K562 (cell line): ENCODE data around the gene ARHGEF6. TPM values are rescaled to one million over a fixed set of nuclear protein-coding genes. Genes with fewer than 3 reads are reported as not detected.

ENCODE experiments used
- ATAC-seq: fragments of 200-7000 bp; cut with Tn5 transposase; 3 replicates; pipeline ENCODE4 v1.9.1; 2020; ENCODE audit warnings: moderate library complexity
- BruUV-seq: library from RNA; stranded (reverse); fragments of 400-500 nt; replicated peaks from 2 replicates; lab custom pipeline; 2021; lab: Mats Ljungman, UMichigan
- CTCF ChIA-PET: fragments of 300-600 bp; formaldehyde crosslinking; extraction: SDS; loops from one replicate; lab custom pipeline; 2021; ENCODE audit warnings: low intra/inter-chr PET ratio; lab: Yijun Ruan, JAX
- POLR2A ChIA-PET: fragments of 300-600, 350-650 bp; sonication (Branson Sonifier 250); formaldehyde crosslinking; extraction: SDS; loops from one replicate; lab custom pipeline; 2021; ENCODE audit warnings: antibody characterized with exemption, inconsistent platforms; lab: Yijun Ruan, JAX
- DNase-seq, 4 experiments: peaks; one replicate each; pipeline versions ENCODE4 v3.0.0 to v3.0.0-alpha.2; 2011 to 2018; ENCODE audit warnings: low spot score in 3 of 4, mixed read lengths in 3 of 4; ENCODE audit errors: extremely low read depth in 1 of 4
- FAIRE-seq: peaks from 2 replicates; lab custom pipeline; 2011; peaks lifted over from hg19 to GRCh38; lab: Jason Lieb, UNC
- H2AFZ ChIP-seq: 2 replicates; pipeline ENCODE4 v1.6.0; 2011; ENCODE audit warnings: low read depth, low read length, control low read depth, inconsistent platforms
- H3K27ac ChIP-seq: fragments of 200-600 bp; 3 replicates; pipeline ENCODE4 v1.8.0; 2011; ENCODE audit warnings: low read depth, mild to moderate bottlenecking, control low read depth, inconsistent platforms, low read length, moderate library complexity, mixed read lengths; ENCODE audit errors: extremely low read depth
- H3K27me3 ChIP-seq, 2 experiments: fragments of 300-600 bp in 1 of 2; 2 replicates in 1 of 2; 3 replicates in 1 of 2; pipeline versions ENCODE4 v1.6.0 to v1.8.0; 2011; ENCODE audit warnings: inconsistent platforms in 2 of 2, low read length in 2 of 2, mild to moderate bottlenecking in 1 of 2, mixed read lengths in 1 of 2, moderate library complexity in 1 of 2; ENCODE audit not compliant: control insufficient read depth in 2 of 2, insufficient read depth in 2 of 2
- H3K36me3 ChIP-seq: fragments of 300-600 bp; 3 replicates; pipeline ENCODE4 v1.8.0; 2011; ENCODE audit warnings: mild to moderate bottlenecking, low read length, inconsistent platforms; ENCODE audit not compliant: control insufficient read depth, insufficient read depth
- H3K4me1 ChIP-seq, 2 experiments: fragments of 200-600 bp in 1 of 2; replicated peaks in 1 of 2; 2 replicates in 1 of 2; 3 replicates in 1 of 2; pipeline versions ENCODE4 v1.5.1 to v1.8.0; 2011; ENCODE audit warnings: inconsistent platforms in 2 of 2, low read length in 2 of 2, mild to moderate bottlenecking in 1 of 2, mixed read lengths in 1 of 2, moderate library complexity in 1 of 2; ENCODE audit not compliant: control insufficient read depth in 2 of 2, insufficient read depth in 2 of 2
- H3K4me2 ChIP-seq: 2 replicates; pipeline ENCODE4 v1.6.1; 2011; ENCODE audit warnings: low read length, control low read depth, inconsistent platforms, mixed read lengths; ENCODE audit not compliant: insufficient read depth
- H3K4me3 ChIP-seq: fragments of 200-600 bp; sonication (generic), shearing (Covaris generic); 2 replicates; pipeline ENCODE4 v1.5.1; 2016; ENCODE audit warnings: control low read depth, inconsistent platforms
- H3K79me2 ChIP-seq: fragments of 200-600 bp; 3 replicates; pipeline ENCODE4 v1.8.0; 2011; ENCODE audit warnings: low read length, inconsistent platforms; ENCODE audit not compliant: control insufficient read depth, insufficient read depth
- H3K9ac ChIP-seq, 2 experiments: 2 replicates each; pipeline versions ENCODE4 v1.6.0 to v1.6.1; 2011; ENCODE audit warnings: low read depth in 2 of 2, low read length in 2 of 2, control low read depth in 1 of 2, inconsistent platforms in 1 of 2, mild to moderate bottlenecking in 1 of 2, mixed read lengths in 1 of 2; ENCODE audit not compliant: insufficient read depth in 1 of 2
- H3K9me1 ChIP-seq: one replicate; pipeline ENCODE4 v1.6.0; 2011; ENCODE audit warnings: inconsistent platforms, mild to moderate bottlenecking, low read length, moderate library complexity; ENCODE audit not compliant: control insufficient read depth, insufficient read depth
- H3K9me3 ChIP-seq: replicated peaks from 2 replicates; pipeline ENCODE4 v1.5.1; 2011; ENCODE audit warnings: low read depth, low read length, inconsistent platforms; ENCODE audit not compliant: control insufficient read depth, insufficient read depth
- H4K20me1 ChIP-seq: replicated peaks from 2 replicates; pipeline ENCODE4 v1.6.1; 2011; ENCODE audit warnings: low read length, inconsistent platforms, mixed read lengths; ENCODE audit not compliant: control insufficient read depth, insufficient read depth
- CBX5 ChIP-seq: IDR thresholded peaks from 2 replicates; pipeline ENCODE4 v1.6.1; 2014; ENCODE audit warnings: low read depth, borderline replicate concordance
- MIER1 ChIP-seq: fragments of 450-650 bp; IDR thresholded peaks from 2 replicates; pipeline ENCODE4 v1.6.1; 2016; ENCODE audit warnings: antibody characterized with exemption, mild to moderate bottlenecking, low read depth
- POLR2G ChIP-seq: fragments of 200-400 bp; formaldehyde crosslinking; IDR thresholded peaks from 2 replicates; pipeline ENCODE4 v1.6.1; 2017; ENCODE audit warnings: low read depth, mild to moderate bottlenecking, antibody characterized with exemption, low read length, moderate library complexity
- ZNF12 ChIP-seq: sonication (generic); formaldehyde crosslinking; IDR thresholded peaks from 2 replicates; pipeline ENCODE4 v1.4.0; 2020; ENCODE audit warnings: mild to moderate bottlenecking, missing genetic modification reagents
- ZNF408 ChIP-seq: fragments of 250-450 bp; sonication (Bioruptor Pico); IDR thresholded peaks from 2 replicates; pipeline ENCODE4 v1.4.0; 2020; ENCODE audit warnings: low read depth, mild to moderate bottlenecking, moderate library complexity
- WGBS: fragments of 100-300 bp; shearing (Covaris generic); methylation state at CpG from one replicate; pipeline ENCODE4 v1.1.6; 2016; ENCODE audit warnings: low coverage, mixed read lengths; ENCODE audit not compliant: insufficient coverage; ENCODE audit errors: missing lambda C conversion rate; 5-methylcytosine and 5-hydroxymethylcytosine counted together
- in situ Hi-C: fragments of 300-500 bp; cut with MboI; formaldehyde crosslinking; loops from 4 replicates; pipeline ENCODE4 v1.15.0; 2018; ENCODE audit warnings: inconsistent platforms, mixed read lengths
- intact Hi-C: fragments of 100-400 bp; cut with micrococcal nuclease; formaldehyde crosslinking; loops from 2 replicates; pipeline ENCODE4 v1.14.2; 2022
- polyA plus RNA-seq, 8 experiments: library from polyadenylated mRNA; depleted of rRNA in 4 of 8; stranded (reverse) in 5 of 8; unstranded in 3 of 8; fragments of >200 nt; fragmentation: Nextera tagmentation in 2 of 8; fragmentation: Illumina TruSeq in 1 of 8; extraction: Ambion mirVana in 2 of 8; extraction: Trizol in 1 of 8; gene quantifications; 2 replicates each; pipeline versions ENCODE4 v1.2.1 to v1.2.3, GENCODE V29; 2011 to 2014; ENCODE audit warnings: inconsistent platforms in 1 of 8, missing spikeins in 1 of 8
- total RNA-seq, 7 experiments: library from RNA; depleted of rRNA in 6 of 7; stranded (reverse); fragments of >200 nt in 6 of 7; fragmentation: Illumina TruSeq in 2 of 7; extraction: Trizol in 2 of 7; gene quantifications; 2 replicates each; pipeline versions ENCODE4 v1.2.1 to v1.2.3, GENCODE V29; 2011 to 2021; ENCODE audit warnings: low replicate concordance in 1 of 7
- TF ChIP-seq, protein P1 (sequence below), 2 experiments: fragments of 450-650 bp in 1 of 2; sonication (generic) in 1 of 2; formaldehyde crosslinking in 1 of 2; IDR thresholded peaks; 2 replicates each; pipeline versions ENCODE4 v1.7.1 to v1.9.0; 2016 to 2022; ENCODE audit warnings: inconsistent platforms in 1 of 2, mild to moderate bottlenecking in 1 of 2, missing genetic modification reagents in 1 of 2
- TF ChIP-seq, protein P2 (sequence below): sonication (generic); formaldehyde crosslinking; IDR thresholded peaks from 2 replicates; pipeline ENCODE4 v1.8.0; 2022; ENCODE audit warnings: mild to moderate bottlenecking, missing genetic modification reagents, borderline replicate concordance
- TF ChIP-seq, protein P3 (sequence below), 2 experiments: fragments of 450-650 bp in 1 of 2; sonication (generic) in 1 of 2; formaldehyde crosslinking in 1 of 2; IDR thresholded peaks in 1 of 2; conservative IDR thresholded peaks in 1 of 2; 2 replicates each; pipeline versions ENCODE4 v1.6.1 to v1.8.1; 2016 to 2023; ENCODE audit warnings: mild to moderate bottlenecking in 2 of 2, moderate library complexity in 2 of 2, inconsistent platforms in 1 of 2, missing genetic modification reagents in 1 of 2

Gene ARHGEF6
- total and polyA plus RNA-seq, 9 of the 15 experiments (the other 6 are each of a cell fraction or from before 2014, with no cell fraction given) = 2.9 to 22.1 (median 13.3) TPM

DNA sequence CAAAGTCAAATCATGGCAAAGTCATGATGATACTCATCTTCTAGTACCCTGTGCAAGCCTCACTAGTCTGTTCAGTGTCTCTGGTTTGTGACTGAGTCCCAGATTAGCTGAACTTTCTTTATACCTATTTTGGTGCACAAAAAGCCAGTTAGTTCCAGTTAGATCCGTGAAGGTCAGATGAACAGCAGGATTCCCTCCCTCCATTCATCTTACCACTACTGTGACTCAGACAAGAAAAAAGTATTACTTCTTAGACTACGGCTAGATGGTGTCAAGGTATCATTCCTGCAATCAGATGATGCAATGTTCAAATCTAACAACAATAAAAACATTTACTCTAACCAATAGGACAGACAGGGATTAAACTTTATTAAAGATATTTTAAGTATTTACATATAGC is 30.4 kb downstream of the ARHGEF6 start:
- H3K4me2 ChIP-seq = no peak overlapping the region; the same call in 1 of the 2 replicates
- H3K9me3 ChIP-seq = no peaks in the 10 kb centered on the region
- intact Hi-C loops = no loop called here
- H2AFZ ChIP-seq = no peak overlapping the region
- no peaks in the 10 kb centered on the region for H3K27me3 ChIP-seq
- no peak overlapping the region; the same call in 2 of the 3 replicates for H3K27ac ChIP-seq
- in situ Hi-C loops = no loop called here
- peaks cover 4 to 14% of the 10 kb centered on the region in 2 experiments; a peak in 4 of 5 replicates for H3K4me1 ChIP-seq
- POLR2A ChIA-PET = interaction anchor here (1.3 to 3.9 kb wide), 2 partner anchors 11 to 16 kb away, joined by 4 to 14 read pairs; no protein-coding TSS in a partner anchor
- no peaks in the 10 kb centered on the region for H3K79me2 ChIP-seq
- no TSS peak for BruUV-seq
- no peak overlapping the region for H3K4me3 ChIP-seq
- FAIRE-seq = peak; percentile 40
- H4K20me1 ChIP-seq = no peaks in the 10 kb centered on the region
- H3K36me3 ChIP-seq = no peaks in the 10 kb centered on the region
- H3K9me1 ChIP-seq = no peaks in the 10 kb centered on the region
- WGBS = 4% methylated on average over 2 of the region's 2 CpGs
- ATAC-seq = peak; percentile 70
- peak in 1 of 4 experiments; percentile 18 for DNase-seq
- CTCF ChIA-PET = no interaction called here
- H3K9ac ChIP-seq = no peak overlapping the region
- TF ChIP-seq, protein P1, sequence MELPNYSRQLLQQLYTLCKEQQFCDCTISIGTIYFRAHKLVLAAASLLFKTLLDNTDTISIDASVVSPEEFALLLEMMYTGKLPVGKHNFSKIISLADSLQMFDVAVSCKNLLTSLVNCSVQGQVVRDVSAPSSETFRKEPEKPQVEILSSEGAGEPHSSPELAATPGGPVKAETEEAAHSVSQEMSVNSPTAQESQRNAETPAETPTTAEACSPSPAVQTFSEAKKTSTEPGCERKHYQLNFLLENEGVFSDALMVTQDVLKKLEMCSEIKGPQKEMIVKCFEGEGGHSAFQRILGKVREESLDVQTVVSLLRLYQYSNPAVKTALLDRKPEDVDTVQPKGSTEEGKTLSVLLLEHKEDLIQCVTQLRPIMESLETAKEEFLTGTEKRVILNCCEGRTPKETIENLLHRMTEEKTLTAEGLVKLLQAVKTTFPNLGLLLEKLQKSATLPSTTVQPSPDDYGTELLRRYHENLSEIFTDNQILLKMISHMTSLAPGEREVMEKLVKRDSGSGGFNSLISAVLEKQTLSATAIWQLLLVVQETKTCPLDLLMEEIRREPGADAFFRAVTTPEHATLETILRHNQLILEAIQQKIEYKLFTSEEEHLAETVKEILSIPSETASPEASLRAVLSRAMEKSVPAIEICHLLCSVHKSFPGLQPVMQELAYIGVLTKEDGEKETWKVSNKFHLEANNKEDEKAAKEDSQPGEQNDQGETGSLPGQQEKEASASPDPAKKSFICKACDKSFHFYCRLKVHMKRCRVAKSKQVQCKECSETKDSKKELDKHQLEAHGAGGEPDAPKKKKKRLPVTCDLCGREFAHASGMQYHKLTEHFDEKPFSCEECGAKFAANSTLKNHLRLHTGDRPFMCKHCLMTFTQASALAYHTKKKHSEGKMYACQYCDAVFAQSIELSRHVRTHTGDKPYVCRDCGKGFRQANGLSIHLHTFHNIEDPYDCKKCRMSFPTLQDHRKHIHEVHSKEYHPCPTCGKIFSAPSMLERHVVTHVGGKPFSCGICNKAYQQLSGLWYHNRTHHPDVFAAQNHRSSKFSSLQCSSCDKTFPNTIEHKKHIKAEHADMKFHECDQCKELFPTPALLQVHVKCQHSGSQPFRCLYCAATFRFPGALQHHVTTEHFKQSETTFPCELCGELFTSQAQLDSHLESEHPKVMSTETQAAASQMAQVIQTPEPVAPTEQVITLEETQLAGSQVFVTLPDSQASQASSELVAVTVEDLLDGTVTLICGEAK (IDR thresholded peaks at IDR 0.05) = peak; percentile 36; the same call in 1 of the 2 replicates
- TF ChIP-seq, protein P1 (CRISPR knock-in tag; IDR thresholded peaks at IDR 0.05) = no peak
- TF ChIP-seq CBX5 (no peak), ZNF408 (CRISPR knock-in tag) (no peak), POLR2G (no peak), MIER1 (no peak), ZNF12 (CRISPR knock-in tag) (no peak)
- TF ChIP-seq, protein P2, sequence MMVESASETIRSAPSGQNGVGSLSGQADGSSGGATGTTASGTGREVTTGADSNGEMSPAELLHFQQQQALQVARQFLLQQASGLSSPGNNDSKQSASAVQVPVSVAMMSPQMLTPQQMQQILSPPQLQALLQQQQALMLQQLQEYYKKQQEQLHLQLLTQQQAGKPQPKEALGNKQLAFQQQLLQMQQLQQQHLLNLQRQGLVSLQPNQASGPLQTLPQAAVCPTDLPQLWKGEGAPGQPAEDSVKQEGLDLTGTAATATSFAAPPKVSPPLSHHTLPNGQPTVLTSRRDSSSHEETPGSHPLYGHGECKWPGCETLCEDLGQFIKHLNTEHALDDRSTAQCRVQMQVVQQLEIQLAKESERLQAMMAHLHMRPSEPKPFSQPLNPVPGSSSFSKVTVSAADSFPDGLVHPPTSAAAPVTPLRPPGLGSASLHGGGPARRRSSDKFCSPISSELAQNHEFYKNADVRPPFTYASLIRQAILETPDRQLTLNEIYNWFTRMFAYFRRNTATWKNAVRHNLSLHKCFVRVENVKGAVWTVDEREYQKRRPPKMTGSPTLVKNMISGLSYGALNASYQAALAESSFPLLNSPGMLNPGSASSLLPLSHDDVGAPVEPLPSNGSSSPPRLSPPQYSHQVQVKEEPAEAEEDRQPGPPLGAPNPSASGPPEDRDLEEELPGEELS (CRISPR knock-in tag) = no peak
- TF ChIP-seq, protein P3, sequence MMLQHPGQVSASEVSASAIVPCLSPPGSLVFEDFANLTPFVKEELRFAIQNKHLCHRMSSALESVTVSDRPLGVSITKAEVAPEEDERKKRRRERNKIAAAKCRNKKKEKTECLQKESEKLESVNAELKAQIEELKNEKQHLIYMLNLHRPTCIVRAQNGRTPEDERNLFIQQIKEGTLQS (IDR thresholded peaks at IDR 0.05) = peak; percentile 93
- TF ChIP-seq, protein P3 (CRISPR knock-in tag; conservative IDR thresholded peaks at IDR 0.05) = no peak
